ENCODE data around the gene CCDC71. TPM values are rescaled to one million over a fixed set of nuclear protein-coding genes. Genes with fewer than 3 reads are reported as not detected.

CCDC71 gene
- total and polyA plus RNA-seq, 2 donors (not counting 1 experiment from before 2014, with no cell fraction given), result 15.6 to 30.0 TPM

DNA sequence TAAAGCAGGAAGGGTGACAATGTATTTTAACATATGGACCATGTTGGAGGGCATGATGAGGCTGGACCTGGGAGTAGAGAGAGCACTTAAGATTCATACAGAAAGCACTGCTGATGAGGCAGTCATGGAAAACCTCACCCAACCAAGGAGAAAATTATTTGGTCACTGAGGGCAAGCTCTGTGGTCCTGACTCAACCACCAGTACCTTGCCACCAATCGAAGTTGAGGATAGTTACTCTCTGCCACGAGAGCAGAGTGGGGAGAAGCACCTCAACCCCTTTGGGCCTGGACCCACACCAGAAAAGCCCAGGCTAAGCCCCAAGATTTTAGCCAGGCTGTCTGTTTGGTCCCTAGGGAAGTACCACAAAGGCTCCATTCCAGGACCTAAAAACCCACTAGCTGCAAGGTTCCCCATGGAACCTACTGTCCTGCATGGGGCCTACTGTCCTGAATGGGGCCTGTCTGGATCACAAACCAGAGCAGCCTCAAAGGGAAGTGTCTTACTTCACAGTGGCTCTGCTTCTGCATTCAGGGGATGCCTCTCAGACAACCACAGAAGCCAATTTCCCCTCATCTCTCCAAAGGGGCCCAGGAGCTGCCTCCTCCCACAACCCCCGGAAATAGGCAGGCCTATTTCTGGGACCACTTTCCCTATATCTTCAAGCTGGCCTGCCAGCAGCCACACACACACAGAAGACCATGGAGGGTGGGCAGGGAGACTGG is 4.2 kb downstream of the CCDC71 start:
- H4K20me1 ChIP-seq (ENCODE audit: control insufficient read depth, insufficient read depth, low read length, poor library complexity, severe bottlenecking), result peaks cover 10% of the 10 kb centered on the region
- no peak overlapping the region for H3K27ac Mint-ChIP-seq
- no peak overlapping the region for H3K4me3 Mint-ChIP-seq
- no peaks in the 10 kb centered on the region for H3K9me3 Mint-ChIP-seq (ENCODE audit: insufficient read depth)
- CTCF ChIA-PET, result interaction anchor here (1.0 to 1.6 kb wide), 3 partner anchors 173 to 202 kb away, joined by 3 to 4 read pairs (median 3); no protein-coding TSS in a partner anchor
- peaks cover 23% of the 10 kb centered on the region for H3K4me1 Mint-ChIP-seq
- POLR2A ChIA-PET, result no interaction called here
- peaks cover 25% of the 10 kb centered on the region for H3K79me2 ChIP-seq (ENCODE audit: control insufficient read depth, insufficient read depth, low read length)
- no peaks in the 10 kb centered on the region for H3K27me3 Mint-ChIP-seq
- H3K9me3 ChIP-seq (ENCODE audit: control extremely low read depth in 1 of 3, control insufficient read depth in 2 of 3, insufficient read depth in 1 of 3, low read length in 2 of 3), result peaks cover 0 to 8% (median 4%) of the 10 kb centered on the region in 3 donors
- no peak overlapping the region for H3K4me2 ChIP-seq (replicated peaks; ENCODE audit: low read depth, low read length, poor library complexity, severe bottlenecking)
- TF ChIP-seq EZH2 (IDR thresholded peaks at IDR 0.05; ENCODE audit: borderline replicate concordance, insufficient read depth, low read depth, low read length, poor library complexity, severe bottlenecking), result no peak
- TF ChIP-seq, protein P1, sequence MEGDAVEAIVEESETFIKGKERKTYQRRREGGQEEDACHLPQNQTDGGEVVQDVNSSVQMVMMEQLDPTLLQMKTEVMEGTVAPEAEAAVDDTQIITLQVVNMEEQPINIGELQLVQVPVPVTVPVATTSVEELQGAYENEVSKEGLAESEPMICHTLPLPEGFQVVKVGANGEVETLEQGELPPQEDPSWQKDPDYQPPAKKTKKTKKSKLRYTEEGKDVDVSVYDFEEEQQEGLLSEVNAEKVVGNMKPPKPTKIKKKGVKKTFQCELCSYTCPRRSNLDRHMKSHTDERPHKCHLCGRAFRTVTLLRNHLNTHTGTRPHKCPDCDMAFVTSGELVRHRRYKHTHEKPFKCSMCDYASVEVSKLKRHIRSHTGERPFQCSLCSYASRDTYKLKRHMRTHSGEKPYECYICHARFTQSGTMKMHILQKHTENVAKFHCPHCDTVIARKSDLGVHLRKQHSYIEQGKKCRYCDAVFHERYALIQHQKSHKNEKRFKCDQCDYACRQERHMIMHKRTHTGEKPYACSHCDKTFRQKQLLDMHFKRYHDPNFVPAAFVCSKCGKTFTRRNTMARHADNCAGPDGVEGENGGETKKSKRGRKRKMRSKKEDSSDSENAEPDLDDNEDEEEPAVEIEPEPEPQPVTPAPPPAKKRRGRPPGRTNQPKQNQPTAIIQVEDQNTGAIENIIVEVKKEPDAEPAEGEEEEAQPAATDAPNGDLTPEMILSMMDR (IDR thresholded peaks at IDR 0.05), result no peak
- H3K4me3 ChIP-seq (ENCODE audit: control extremely low read depth in 1 of 5, extremely low read depth in 1 of 5, insufficient read depth in 1 of 5, low read depth in 2 of 5, low read length in 4 of 5), result no peak overlapping the region
- H3K27me3 ChIP-seq (replicated peaks in 1 of 4; ENCODE audit: control extremely low read depth in 1 of 4, control insufficient read depth in 3 of 4, insufficient read depth in 4 of 4, low read length in 3 of 4), result peaks cover 0 to 2% (median 0%) of the 10 kb centered on the region in 4 experiments
- WGBS (ENCODE audit: insufficient coverage), result 73% methylated on average over 2 of the region's 3 CpGs
- no peak for ATAC-seq (ENCODE audit: low read depth)
- peaks cover 19 to 23% of the 10 kb centered on the region in 2 donors for H3K4me1 ChIP-seq (ENCODE audit: control insufficient read depth in 2 of 2, insufficient read depth in 2 of 2, low read length in 2 of 2)
- peaks cover 3 to 22% of the 10 kb centered on the region in 2 experiments for H3K36me3 ChIP-seq (replicated peaks in 1 of 2; ENCODE audit: control extremely low read depth in 1 of 2, control insufficient read depth in 1 of 2, extremely low read depth in 1 of 2, insufficient read depth in 2 of 2, low read length in 1 of 2)
- no peak overlapping the region for H2AFZ ChIP-seq (ENCODE audit: insufficient read depth, low read depth, low read length, poor library complexity, severe bottlenecking)
- H3K9ac ChIP-seq (ENCODE audit: low read length), result no peak overlapping the region
- H3K27ac ChIP-seq (ENCODE audit: low read length in 2 of 2), result no peak overlapping the region
- intact Hi-C loops (cut with micrococcal nuclease), result no loop called here
- DNase-seq, result no peak

DNA sequence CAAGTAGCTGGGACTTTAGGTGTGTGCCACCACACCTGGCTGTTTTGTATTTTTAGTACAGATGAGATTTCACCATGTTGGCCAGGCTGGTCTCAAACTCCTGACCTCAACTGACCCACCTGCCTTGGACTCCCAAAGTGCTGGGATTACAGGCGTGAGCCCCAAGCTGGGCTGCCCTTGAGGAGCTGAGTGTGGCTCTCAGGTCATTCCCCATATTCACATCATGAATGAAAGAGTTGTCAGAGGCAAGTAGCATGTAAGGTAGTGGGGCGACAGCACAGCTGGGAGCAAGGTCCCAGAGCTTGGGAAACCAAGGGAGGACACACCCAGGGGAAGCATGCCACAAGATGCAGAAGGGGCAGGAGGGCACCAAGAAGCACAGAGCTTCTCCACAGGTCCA is 4.9 kb downstream of the CCDC71 start:
- WGBS (ENCODE audit: insufficient coverage), result 90% methylated on average over 2 of the region's 2 CpGs
- peaks cover 19% of the 10 kb centered on the region for H3K79me2 ChIP-seq (ENCODE audit: control insufficient read depth, insufficient read depth, low read length)
- Mint-ChIP-seq H3K27me3 (no peaks in the 10 kb centered on the region), H3K9me3 (ENCODE audit: insufficient read depth) (no peaks in the 10 kb centered on the region), H3K4me3 (no peak overlapping the region), H3K4me1 (peaks cover 17% of the 10 kb centered on the region), H3K27ac (no peak overlapping the region)
- H3K9me3 ChIP-seq (ENCODE audit: control extremely low read depth in 1 of 3, control insufficient read depth in 2 of 3, insufficient read depth in 1 of 3, low read length in 2 of 3), result peaks cover 0 to under 1% (median 0%) of the 10 kb centered on the region in 3 donors
- no peak overlapping the region for H3K27ac ChIP-seq (ENCODE audit: low read length in 2 of 2)
- no peak overlapping the region for H2AFZ ChIP-seq (ENCODE audit: insufficient read depth, low read depth, low read length, poor library complexity, severe bottlenecking)
- H3K36me3 ChIP-seq (replicated peaks in 1 of 2; ENCODE audit: control extremely low read depth in 1 of 2, control insufficient read depth in 1 of 2, extremely low read depth in 1 of 2, insufficient read depth in 2 of 2, low read length in 1 of 2), result peaks cover 3 to 22% of the 10 kb centered on the region in 2 experiments
- TF ChIP-seq, protein P1 (IDR thresholded peaks at IDR 0.05), result no peak
- TF ChIP-seq EZH2 (IDR thresholded peaks at IDR 0.05; ENCODE audit: borderline replicate concordance, insufficient read depth, low read depth, low read length, poor library complexity, severe bottlenecking), result no peak
- peaks cover 12 to 15% of the 10 kb centered on the region in 2 donors for H3K4me1 ChIP-seq (ENCODE audit: control insufficient read depth in 2 of 2, insufficient read depth in 2 of 2, low read length in 2 of 2)
- POLR2A ChIA-PET, result no interaction called here
- intact Hi-C loops (cut with micrococcal nuclease), result no loop called here
- no peak overlapping the region for H3K4me2 ChIP-seq (replicated peaks; ENCODE audit: low read depth, low read length, poor library complexity, severe bottlenecking)
- no peaks in the 10 kb centered on the region for H3K27me3 ChIP-seq (replicated peaks in 1 of 4; ENCODE audit: control extremely low read depth in 1 of 4, control insufficient read depth in 3 of 4, insufficient read depth in 4 of 4, low read length in 3 of 4)
- ATAC-seq (ENCODE audit: low read depth) (no peak), DNase-seq (no peak)
- no peak overlapping the region for H3K9ac ChIP-seq (ENCODE audit: low read length)
- no peak overlapping the region for H3K4me3 ChIP-seq (ENCODE audit: control extremely low read depth in 1 of 5, extremely low read depth in 1 of 5, insufficient read depth in 1 of 5, low read depth in 2 of 5, low read length in 4 of 5)
- H4K20me1 ChIP-seq (ENCODE audit: control insufficient read depth, insufficient read depth, low read length, poor library complexity, severe bottlenecking), result peaks cover 10% of the 10 kb centered on the region
- CTCF ChIA-PET, result interaction anchor here (1.0 to 1.6 kb wide), 3 partner anchors 172 to 202 kb away, joined by 3 to 4 read pairs (median 3); no protein-coding TSS in a partner anchor

Measured in B cell (primary cell).